ENCODE results near the gene RSL24D1.

GRCh38 chr15:55170361-55170760 is 26.4 kb downstream of the RSL24D1 start:
- TF ChIP-seq, protein P1, sequence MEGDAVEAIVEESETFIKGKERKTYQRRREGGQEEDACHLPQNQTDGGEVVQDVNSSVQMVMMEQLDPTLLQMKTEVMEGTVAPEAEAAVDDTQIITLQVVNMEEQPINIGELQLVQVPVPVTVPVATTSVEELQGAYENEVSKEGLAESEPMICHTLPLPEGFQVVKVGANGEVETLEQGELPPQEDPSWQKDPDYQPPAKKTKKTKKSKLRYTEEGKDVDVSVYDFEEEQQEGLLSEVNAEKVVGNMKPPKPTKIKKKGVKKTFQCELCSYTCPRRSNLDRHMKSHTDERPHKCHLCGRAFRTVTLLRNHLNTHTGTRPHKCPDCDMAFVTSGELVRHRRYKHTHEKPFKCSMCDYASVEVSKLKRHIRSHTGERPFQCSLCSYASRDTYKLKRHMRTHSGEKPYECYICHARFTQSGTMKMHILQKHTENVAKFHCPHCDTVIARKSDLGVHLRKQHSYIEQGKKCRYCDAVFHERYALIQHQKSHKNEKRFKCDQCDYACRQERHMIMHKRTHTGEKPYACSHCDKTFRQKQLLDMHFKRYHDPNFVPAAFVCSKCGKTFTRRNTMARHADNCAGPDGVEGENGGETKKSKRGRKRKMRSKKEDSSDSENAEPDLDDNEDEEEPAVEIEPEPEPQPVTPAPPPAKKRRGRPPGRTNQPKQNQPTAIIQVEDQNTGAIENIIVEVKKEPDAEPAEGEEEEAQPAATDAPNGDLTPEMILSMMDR (conservative IDR thresholded peaks at IDR 0.05; ENCODE audit: low read depth, low read length) = no peak
- no peak for TF ChIP-seq POLR2A (IDR thresholded peaks at IDR 0.05; ENCODE audit: low read depth, low read length)
- TF ChIP-seq CEBPB (IDR thresholded peaks at IDR 0.05; ENCODE audit: low read depth, low read length) = no peak
- TF ChIP-seq RFX5 (IDR thresholded peaks at IDR 0.05; ENCODE audit: low read depth, low read length) = no peak
- TF ChIP-seq BHLHE40 (IDR thresholded peaks at IDR 0.05; ENCODE audit: low read depth, low read length) = no peak
- TF ChIP-seq MXI1 (IDR thresholded peaks at IDR 0.05; ENCODE audit: borderline replicate concordance, low read depth, low read length) = no peak
- no peak for TF ChIP-seq RCOR1 (IDR thresholded peaks at IDR 0.05; ENCODE audit: insufficient replicate concordance, low read length)
- no peak for TF ChIP-seq CHD1 (IDR thresholded peaks at IDR 0.05; ENCODE audit: low read depth, low read length)
- TF ChIP-seq NFE2L2 (IDR thresholded peaks at IDR 0.05; ENCODE audit: low read depth, low read length) = no peak
- no peak for TF ChIP-seq RAD21 (IDR thresholded peaks at IDR 0.05; ENCODE audit: low read length)
- TF ChIP-seq SMC3 (IDR thresholded peaks at IDR 0.05; ENCODE audit: low read depth, low read length) = no peak
- TF ChIP-seq ELK1 (IDR thresholded peaks at IDR 0.05; ENCODE audit: borderline replicate concordance, low read depth, low read length) = no peak
- no peak for TF ChIP-seq FOS (IDR thresholded peaks at IDR 0.05; ENCODE audit: low read depth, low read length)

Measured in IMR-90 (cell line).